Neural cell (in vitro differentiated cells): Measurements from ENCODE around the gene TGM1. TPM values are rescaled to one million over a fixed set of nuclear protein-coding genes. Genes with fewer than 3 reads are reported as not detected.

Experiments used
- H2AFZ ChIP-seq: fragments of 200-600, 300-800 bp; sonication (generic), shearing (Covaris generic); 2 replicates; pipeline ENCODE4 v1.6.0; 2014; ENCODE audit warnings: low read depth, mild to moderate bottlenecking, antibody characterized with exemption, low read length, moderate library complexity
- H3F3A ChIP-seq: fragments of 200-600 bp; shearing (Covaris generic); 2 replicates; pipeline ENCODE4 v1.6.1; 2016; ENCODE audit warnings: mild to moderate bottlenecking, moderate library complexity, mixed read lengths, antibody characterized with exemption, low read length; ENCODE audit not compliant: insufficient read depth, poor library complexity, severe bottlenecking
- H3K27ac ChIP-seq: fragments of 200-600, 300-800 bp; sonication (generic), shearing (Covaris generic); 2 replicates; pipeline ENCODE4 v1.5.1; 2014; ENCODE audit warnings: mild to moderate bottlenecking, low read length, moderate library complexity
- H3K27me3 ChIP-seq: fragments of 300-800, 200-600 bp; sonication (generic), shearing (Covaris generic); 2 replicates; pipeline ENCODE4 v1.6.0; 2014; ENCODE audit warnings: mild to moderate bottlenecking, low read depth, low read length, moderate library complexity; ENCODE audit not compliant: insufficient read depth
- H3K36me3 ChIP-seq: fragments of 300-800, 200-600 bp; sonication (generic), shearing (Covaris generic); 2 replicates; pipeline ENCODE4 v1.5.1; 2014; ENCODE audit warnings: mild to moderate bottlenecking, antibody characterized with exemption, low read length, moderate library complexity; ENCODE audit not compliant: insufficient read depth
- H3K4me2 ChIP-seq: fragments of 300-800, 200-600 bp; sonication (generic), shearing (Covaris generic); 2 replicates; pipeline ENCODE4 v1.6.0; 2014; ENCODE audit warnings: mild to moderate bottlenecking, low read length
- H3K4me3 ChIP-seq: fragments of 300-800, 200-600 bp; sonication (generic), shearing (Covaris generic); 2 replicates; pipeline ENCODE4 v1.5.1; 2014; ENCODE audit warnings: mild to moderate bottlenecking, low read length, moderate library complexity
- H3K79me2 ChIP-seq: fragments of 200-600 bp; shearing (Covaris generic); replicated peaks from 2 replicates; pipeline ENCODE4 v1.6.0; 2014; ENCODE audit warnings: mild to moderate bottlenecking, low read length, moderate library complexity; ENCODE audit not compliant: insufficient read depth
- H3K9ac ChIP-seq: fragments of 300-800, 200-600 bp; sonication (generic), shearing (Covaris generic); 2 replicates; pipeline ENCODE4 v1.6.1; 2016; ENCODE audit warnings: mild to moderate bottlenecking, low read length, mixed read lengths
- H3K9me2 ChIP-seq: fragments of 200-600 bp; shearing (Covaris generic); 2 replicates; pipeline ENCODE4 v1.6.1; 2016; ENCODE audit warnings: mild to moderate bottlenecking, low read length, mixed read lengths; ENCODE audit not compliant: insufficient read depth
- H3K9me3 ChIP-seq: fragments of 200-600, 300-800 bp; sonication (generic), shearing (Covaris generic); 2 replicates; pipeline ENCODE4 v1.6.1; 2016; ENCODE audit warnings: mild to moderate bottlenecking, mixed run types, low read length, moderate library complexity, mixed read lengths
- H4K20me1 ChIP-seq: fragments of 200-600 bp; shearing (Covaris generic); 2 replicates; pipeline ENCODE4 v1.6.1; 2016; ENCODE audit warnings: mild to moderate bottlenecking, mixed run types; ENCODE audit not compliant: insufficient read depth
- CTCF ChIP-seq: fragments of 450-650 bp; IDR thresholded peaks from 2 replicates; pipeline ENCODE4 v1.5.1; 2014; ENCODE audit warnings: antibody characterized with exemption, mild to moderate bottlenecking, moderate library complexity; ENCODE audit not compliant: poor library complexity, severe bottlenecking
- EZH2 ChIP-seq: fragments of 200-600, 300-800 bp; shearing (Covaris generic), sonication (generic); IDR thresholded peaks from 2 replicates; pipeline ENCODE4 v1.6.1; 2014; ENCODE audit warnings: antibody characterized with exemption, low read length, borderline replicate concordance, mild to moderate bottlenecking; ENCODE audit not compliant: insufficient read depth, poor library complexity, severe bottlenecking
- MXI1 ChIP-seq: fragments of 450-650 bp; conservative IDR thresholded peaks from 2 replicates; pipeline ENCODE4 v1.6.1; 2014; ENCODE audit warnings: antibody characterized with exemption, mild to moderate bottlenecking; ENCODE audit not compliant: poor library complexity, severe bottlenecking
- POLR2AphosphoS5 ChIP-seq: IDR thresholded peaks from 2 replicates; pipeline ENCODE4 v1.6.1; 2012
- RAD21 ChIP-seq: fragments of 450-650 bp; conservative IDR thresholded peaks from 2 replicates; pipeline ENCODE4 v1.6.1; 2014; ENCODE audit warnings: antibody characterized with exemption, mild to moderate bottlenecking, moderate library complexity
- REST ChIP-seq: IDR thresholded peaks from 2 replicates; pipeline ENCODE4 v1.6.1; 2012; ENCODE audit warnings: borderline replicate concordance
- SMC3 ChIP-seq: fragments of 450-650 bp; conservative IDR thresholded peaks from 2 replicates; pipeline ENCODE4 v1.6.1; 2014; ENCODE audit warnings: antibody characterized with exemption, mild to moderate bottlenecking, moderate library complexity; ENCODE audit not compliant: poor library complexity
- polyA plus RNA-seq: library from polyadenylated mRNA; depleted of rRNA; stranded (reverse); fragments of >200 nt; gene quantifications from 2 replicates; pipeline ENCODE4 v1.2.3, GENCODE V29; 2014

TGM1 gene
- polyA plus RNA-seq, 1 donor from 2014 or later = 3.6 TPM

- Histone ChIP-seq H3K4me3 (peak overlapping the region; percentile 88), H3K9me2 (no peaks in the 10 kb centered on the region), H3F3A (no peaks in the 10 kb centered on the region), H4K20me1 (no peaks in the 10 kb centered on the region), H3K36me3 (no peaks in the 10 kb centered on the region), H3K27me3 (no peaks in the 10 kb centered on the region), H3K79me2 (no peaks in the 10 kb centered on the region), H2AFZ (peak overlapping the region; percentile 88), H3K9ac (peak overlapping the region; percentile 86), H3K27ac (peak overlapping the region; percentile 83), H3K4me2 (peak overlapping the region; percentile 55), H3K9me3 (no peaks in the 10 kb centered on the region)
- TF ChIP-seq SMC3 (no peak), EZH2 (no peak), MXI1 (no peak)
Observed at GRCh38 chr14:24270537-24271133, 7.7 kb upstream of the TGM1 start.

- no peak overlapping the region for H3K27ac ChIP-seq
- no peaks in the 10 kb centered on the region for H3K9me3 ChIP-seq
- no peaks in the 10 kb centered on the region for H4K20me1 ChIP-seq
- no peak overlapping the region for H3K4me2 ChIP-seq
- H3F3A ChIP-seq = no peaks in the 10 kb centered on the region
- no peaks in the 10 kb centered on the region for H3K36me3 ChIP-seq
- H3K27me3 ChIP-seq = no peaks in the 10 kb centered on the region
- H3K9ac ChIP-seq = no peak overlapping the region
- H2AFZ ChIP-seq = no peak overlapping the region
- no peaks in the 10 kb centered on the region for H3K9me2 ChIP-seq
- no peak for TF ChIP-seq SMC3
- H3K79me2 ChIP-seq = no peaks in the 10 kb centered on the region
- H3K4me3 ChIP-seq = peak overlapping the region; percentile 88
Observed at GRCh38 chr14:24269910-24270536, 7.0 kb upstream of the TGM1 start.

DNA sequence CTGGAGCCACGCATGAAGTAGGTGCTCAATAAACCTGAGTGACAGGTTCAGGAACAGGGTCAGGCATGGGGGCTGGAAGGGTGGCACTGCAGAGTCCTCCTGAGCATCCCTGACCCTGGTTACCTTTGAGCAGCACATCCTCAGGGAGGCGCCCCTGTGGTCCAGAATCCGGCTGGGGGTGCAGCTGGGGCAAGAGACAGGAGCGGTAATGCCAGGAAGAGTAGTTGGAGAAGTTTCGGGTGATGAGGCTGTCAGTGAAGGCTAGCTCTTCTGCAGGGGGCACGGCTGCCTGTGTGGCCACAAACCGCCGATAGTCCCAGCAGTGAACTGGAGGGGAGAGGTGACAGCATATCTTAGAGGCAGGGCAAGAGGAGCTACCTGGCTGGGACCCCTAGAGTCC lies 6.4 kb upstream of the TGM1 start:
- Histone ChIP-seq H3K9me3 (no peaks in the 10 kb centered on the region), H3K27ac (no peak overlapping the region), H3K79me2 (no peaks in the 10 kb centered on the region), H4K20me1 (no peaks in the 10 kb centered on the region), H3K4me2 (no peak overlapping the region), H3K4me3 (no peak overlapping the region), H3K9me2 (no peaks in the 10 kb centered on the region), H3K9ac (no peak overlapping the region), H2AFZ (no peak overlapping the region), H3K36me3 (no peaks in the 10 kb centered on the region), H3K27me3 (no peaks in the 10 kb centered on the region), H3F3A (no peaks in the 10 kb centered on the region)
- TF ChIP-seq SMC3 (no peak), RAD21 (no peak), CTCF (no peak), REST (no peak), POLR2AphosphoS5 (no peak)
